ENCODE results near the gene RPS6KA2. TPM values are rescaled to one million over a fixed set of nuclear protein-coding genes. Genes with fewer than 3 reads are reported as not detected.

RPS6KA2 gene
- polyA plus RNA-seq (ENCODE audit: insufficient read length in 4 of 4) = 10 to 100 TPM; 30.6 to 35.7 (median 34.4) TPM

- peak; percentile 94 to 99 (median 96) for DNase-seq (ENCODE audit: low read depth in 4 of 4, low spot score in 3 of 4)
These were observed at the start of gene RPS6KA2 for GRCh38 chr6:166627033-166627874. Gene RPS6KA2 (minus strand): TSS chr6:166627251. CDS start chr6:166627019, 232 bp downstream.

- no peak for DNase-seq (ENCODE audit: low read depth in 4 of 4, low spot score in 3 of 4)
These were observed 49.3 kb upstream of the RPS6KA2 start for GRCh38 chr6:166676270-166676860.

- DNase-seq (ENCODE audit: low read depth in 4 of 4, low spot score in 3 of 4) = no peak
These were observed 48.7 kb upstream of the RPS6KA2 start for GRCh38 chr6:166675736-166676135.

- no peak for DNase-seq (ENCODE audit: low read depth in 4 of 4, low spot score in 3 of 4)
These were observed 46.3 kb upstream of the RPS6KA2 start for GRCh38 chr6:166673309-166673708.

- no peak for DNase-seq (ENCODE audit: low read depth in 4 of 4, low spot score in 3 of 4)
These were observed 45.7 kb upstream of the RPS6KA2 start for GRCh38 chr6:166672624-166673206.

GRCh38 chr6:166672146-166672545 lies 45.1 kb upstream of the RPS6KA2 start:
- DNase-seq (ENCODE audit: low read depth in 4 of 4, low spot score in 3 of 4) = no peak

- no peak for DNase-seq (ENCODE audit: low read depth in 4 of 4, low spot score in 3 of 4)
These were observed 44.5 kb upstream of the RPS6KA2 start for GRCh38 chr6:166671434-166672081.

GRCh38 chr6:166670894-166671293 lies 43.8 kb upstream of the RPS6KA2 start:
- no peak for DNase-seq (ENCODE audit: low read depth in 4 of 4, low spot score in 3 of 4)

- no peak for DNase-seq (ENCODE audit: low read depth in 4 of 4, low spot score in 3 of 4)
These were observed 43.0 kb upstream of the RPS6KA2 start for GRCh38 chr6:166670013-166670412.

- DNase-seq (ENCODE audit: low read depth in 4 of 4, low spot score in 3 of 4) = no peak
These were observed 41.0 kb upstream of the RPS6KA2 start for GRCh38 chr6:166667796-166668610.

GRCh38 chr6:166664135-166664534 lies 37.1 kb upstream of the RPS6KA2 start:
- DNase-seq (ENCODE audit: low read depth in 4 of 4, low spot score in 3 of 4) = no peak

- no peak for DNase-seq (ENCODE audit: low read depth in 4 of 4, low spot score in 3 of 4)
These were observed 36.5 kb upstream of the RPS6KA2 start for GRCh38 chr6:166663568-166663967.

GRCh38 chr6:166662690-166663089 lies 35.6 kb upstream of the RPS6KA2 start:
- no peak for DNase-seq (ENCODE audit: low read depth in 4 of 4, low spot score in 3 of 4)

- no peak for DNase-seq (ENCODE audit: low read depth in 4 of 4, low spot score in 3 of 4)
These were observed 34.5 kb upstream of the RPS6KA2 start for GRCh38 chr6:166661327-166662085.

- no peak for DNase-seq (ENCODE audit: low read depth in 4 of 4, low spot score in 3 of 4)
These were observed 33.2 kb upstream of the RPS6KA2 start for GRCh38 chr6:166660157-166660688.

- DNase-seq (ENCODE audit: low read depth in 4 of 4, low spot score in 3 of 4) = no peak
These were observed 32.5 kb upstream of the RPS6KA2 start for GRCh38 chr6:166659581-166659980.

GRCh38 chr6:166658792-166659150 lies 31.7 kb upstream of the RPS6KA2 start:
- no peak for DNase-seq (ENCODE audit: low read depth in 4 of 4, low spot score in 3 of 4)

GRCh38 chr6:166658115-166658791 lies 31.2 kb upstream of the RPS6KA2 start:
- DNase-seq (ENCODE audit: low read depth in 4 of 4, low spot score in 3 of 4) = no peak

GRCh38 chr6:166657531-166657930 lies 30.5 kb upstream of the RPS6KA2 start:
- DNase-seq (ENCODE audit: low read depth in 4 of 4, low spot score in 3 of 4) = no peak
